Fibroblast of lung (primary cell): ENCODE measurements around the gene FASLG. TPM values are rescaled to one million over a fixed set of nuclear protein-coding genes. Genes with fewer than 3 reads are reported as not detected.

Experiments used
- DNase-seq, 2 donors: peaks; one replicate each; pipeline versions ENCODE4 v3.0.0 to v3.0.0-alpha.2; 2010; ENCODE audit warnings: low read depth in 2 of 2
- H2AFZ ChIP-seq: 2 replicates; pipeline ENCODE4 v1.5.1; 2012; ENCODE audit warnings: low read length, control low read depth, inconsistent platforms
- H3K27ac ChIP-seq: 2 replicates; pipeline ENCODE4 v1.5.1; 2011; ENCODE audit warnings: low read length, control low read depth; ENCODE audit not compliant: insufficient read depth
- H3K27me3 ChIP-seq: 2 replicates; pipeline ENCODE4 v1.5.1; 2011; ENCODE audit warnings: mild to moderate bottlenecking, low read length; ENCODE audit not compliant: control insufficient read depth, insufficient read depth
- H3K36me3 ChIP-seq: 2 replicates; pipeline ENCODE4 v1.5.1; 2011; ENCODE audit warnings: low read length; ENCODE audit not compliant: control insufficient read depth, insufficient read depth
- H3K4me1 ChIP-seq: 2 replicates; pipeline ENCODE4 v1.5.1; 2011; ENCODE audit warnings: low read length; ENCODE audit not compliant: control insufficient read depth, insufficient read depth; ENCODE audit errors: extremely low read depth
- H3K4me2 ChIP-seq: 2 replicates; pipeline ENCODE4 v1.5.1; 2011; ENCODE audit warnings: low read length, control low read depth; ENCODE audit not compliant: insufficient read depth; ENCODE audit errors: extremely low read depth
- H3K4me3 ChIP-seq, 4 experiments: fragments of 200-600 bp in 1 of 4; sonication (generic) in 1 of 4; replicated peaks in 1 of 4; 2 replicates each; pipeline ENCODE4 v1.5.1; 2011 to 2016; ENCODE audit warnings: low read length in 4 of 4, low read depth in 3 of 4, mild to moderate bottlenecking in 3 of 4, control low read depth in 2 of 4, inconsistent platforms in 1 of 4, mixed read lengths in 1 of 4; ENCODE audit not compliant: insufficient read depth in 1 of 4; ENCODE audit errors: control extremely low read depth in 1 of 4
- H3K79me2 ChIP-seq: 2 replicates; pipeline ENCODE4 v1.5.1; 2012; ENCODE audit warnings: mild to moderate bottlenecking, low read length, inconsistent platforms; ENCODE audit not compliant: control insufficient read depth, insufficient read depth
- H3K9ac ChIP-seq: 2 replicates; pipeline ENCODE4 v1.5.1; 2011; ENCODE audit warnings: mild to moderate bottlenecking, low read length, control low read depth; ENCODE audit not compliant: insufficient read depth
- H3K9me3 ChIP-seq: 2 replicates; pipeline ENCODE4 v1.5.1; 2012; ENCODE audit warnings: low read depth, low read length; ENCODE audit not compliant: control insufficient read depth, insufficient read depth
- H4K20me1 ChIP-seq: 2 replicates; pipeline ENCODE4 v1.5.1; 2011; ENCODE audit warnings: low read length; ENCODE audit not compliant: control insufficient read depth, insufficient read depth; ENCODE audit errors: extremely low read depth
- EZH2 ChIP-seq: IDR thresholded peaks from 2 replicates; pipeline ENCODE4 v1.5.1; 2012; ENCODE audit warnings: low read length, control low read depth, mild to moderate bottlenecking; ENCODE audit errors: missing control alignments
- polyA plus RNA-seq, 2 donors: library from polyadenylated mRNA; depleted of rRNA in 1 of 2; stranded (reverse) in 1 of 2; unstranded in 1 of 2; fragments of >200 nt; gene quantifications; 2 replicates each; pipeline ENCODE4 v1.2.1, GENCODE V29; 2011 to 2012; ENCODE audit warnings: missing spikeins in 1 of 2
- total RNA-seq: library from RNA; depleted of rRNA; stranded (reverse); fragments of >200 nt; gene quantifications from 2 replicates; pipeline ENCODE4 v1.2.1, GENCODE V29; 2014
- TF ChIP-seq, protein P1 (sequence below), 2 donors: IDR thresholded peaks in 1 of 2; conservative IDR thresholded peaks in 1 of 2; 1 replicate in 1 of 2; 2 replicates in 1 of 2; pipeline ENCODE4 v1.5.1; 2011 to 2012; ENCODE audit warnings: low read length in 2 of 2, control low read depth in 1 of 2, inconsistent platforms in 1 of 2, low read depth in 1 of 2, mild to moderate bottlenecking in 1 of 2

The FASLG gene
- total and polyA plus RNA-seq, 2 donors (not counting 1 experiment from before 2014, with no cell fraction given): not detected

DNA sequence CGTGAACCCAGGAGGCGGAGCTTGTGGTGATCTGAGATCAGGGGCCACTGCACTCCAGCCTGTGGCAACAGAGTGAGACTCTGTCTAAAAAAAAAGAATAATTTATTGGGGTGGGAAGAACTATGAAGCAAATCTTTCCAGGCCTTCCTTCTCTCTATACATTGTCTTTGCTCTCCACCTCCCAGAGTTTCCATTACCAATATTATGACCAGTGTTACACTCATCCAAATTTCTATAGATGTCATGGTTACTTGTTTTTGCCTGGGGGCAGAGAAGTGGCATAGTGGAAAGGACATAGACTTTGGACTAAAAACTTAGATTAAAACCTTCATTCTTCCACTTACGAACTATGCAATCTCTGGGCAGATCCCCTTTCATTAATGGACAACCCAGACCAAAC, 10.1 kb downstream of the FASLG start:
- Histone ChIP-seq H3K27ac (no peak overlapping the region), H3K79me2 (no peaks in the 10 kb centered on the region), H2AFZ (no peak overlapping the region), H4K20me1 (no peaks in the 10 kb centered on the region), H3K9ac (no peak overlapping the region), H3K4me1 (no peaks in the 10 kb centered on the region), H3K36me3 (no peaks in the 10 kb centered on the region), H3K9me3 (no peaks in the 10 kb centered on the region), H3K27me3 (no peaks in the 10 kb centered on the region), H3K4me2 (no peak overlapping the region), H3K4me3 (no peak overlapping the region)
- DNase-seq: no peak
- TF ChIP-seq, protein P1, sequence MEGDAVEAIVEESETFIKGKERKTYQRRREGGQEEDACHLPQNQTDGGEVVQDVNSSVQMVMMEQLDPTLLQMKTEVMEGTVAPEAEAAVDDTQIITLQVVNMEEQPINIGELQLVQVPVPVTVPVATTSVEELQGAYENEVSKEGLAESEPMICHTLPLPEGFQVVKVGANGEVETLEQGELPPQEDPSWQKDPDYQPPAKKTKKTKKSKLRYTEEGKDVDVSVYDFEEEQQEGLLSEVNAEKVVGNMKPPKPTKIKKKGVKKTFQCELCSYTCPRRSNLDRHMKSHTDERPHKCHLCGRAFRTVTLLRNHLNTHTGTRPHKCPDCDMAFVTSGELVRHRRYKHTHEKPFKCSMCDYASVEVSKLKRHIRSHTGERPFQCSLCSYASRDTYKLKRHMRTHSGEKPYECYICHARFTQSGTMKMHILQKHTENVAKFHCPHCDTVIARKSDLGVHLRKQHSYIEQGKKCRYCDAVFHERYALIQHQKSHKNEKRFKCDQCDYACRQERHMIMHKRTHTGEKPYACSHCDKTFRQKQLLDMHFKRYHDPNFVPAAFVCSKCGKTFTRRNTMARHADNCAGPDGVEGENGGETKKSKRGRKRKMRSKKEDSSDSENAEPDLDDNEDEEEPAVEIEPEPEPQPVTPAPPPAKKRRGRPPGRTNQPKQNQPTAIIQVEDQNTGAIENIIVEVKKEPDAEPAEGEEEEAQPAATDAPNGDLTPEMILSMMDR (conservative IDR thresholded peaks at IDR 0.05 in 1 of 2, IDR thresholded peaks at IDR 0.05 in 1 of 2; ENCODE audit: low read depth in 1 of 2, low read length in 2 of 2): no peak
- TF ChIP-seq EZH2: no peak

DNA sequence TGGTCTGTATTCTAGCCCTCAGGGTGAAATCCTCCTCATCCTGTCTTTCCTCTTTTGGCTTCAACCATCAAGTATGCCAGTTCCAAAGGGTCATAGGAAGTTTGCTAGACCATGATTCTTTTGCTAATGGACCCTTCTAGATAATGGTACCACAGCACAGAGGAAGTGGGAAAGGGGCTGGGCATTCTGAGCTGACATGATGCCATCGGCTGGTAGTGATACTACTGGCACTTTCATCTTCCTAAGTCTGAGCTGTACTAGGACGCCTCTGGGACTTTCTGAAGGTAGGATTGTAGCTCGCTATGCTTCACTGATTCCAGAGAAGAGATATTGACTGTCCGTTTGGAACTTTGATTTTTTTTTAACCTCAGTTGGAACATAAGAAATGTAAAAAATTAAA, 11.4 kb downstream of the FASLG start:
- Histone ChIP-seq H3K4me2 (no peak overlapping the region), H3K27ac (no peak overlapping the region), H3K27me3 (no peaks in the 10 kb centered on the region), H3K4me1 (no peaks in the 10 kb centered on the region), H2AFZ (no peak overlapping the region), H3K9ac (no peak overlapping the region), H4K20me1 (no peaks in the 10 kb centered on the region), H3K36me3 (no peaks in the 10 kb centered on the region), H3K79me2 (no peaks in the 10 kb centered on the region), H3K4me3 (no peak overlapping the region), H3K9me3 (no peaks in the 10 kb centered on the region)
- DNase-seq: no peak
- TF ChIP-seq, protein P1 (conservative IDR thresholded peaks at IDR 0.05 in 1 of 2, IDR thresholded peaks at IDR 0.05 in 1 of 2; ENCODE audit: low read depth in 1 of 2, low read length in 2 of 2): no peak
- TF ChIP-seq EZH2: no peak

DNA sequence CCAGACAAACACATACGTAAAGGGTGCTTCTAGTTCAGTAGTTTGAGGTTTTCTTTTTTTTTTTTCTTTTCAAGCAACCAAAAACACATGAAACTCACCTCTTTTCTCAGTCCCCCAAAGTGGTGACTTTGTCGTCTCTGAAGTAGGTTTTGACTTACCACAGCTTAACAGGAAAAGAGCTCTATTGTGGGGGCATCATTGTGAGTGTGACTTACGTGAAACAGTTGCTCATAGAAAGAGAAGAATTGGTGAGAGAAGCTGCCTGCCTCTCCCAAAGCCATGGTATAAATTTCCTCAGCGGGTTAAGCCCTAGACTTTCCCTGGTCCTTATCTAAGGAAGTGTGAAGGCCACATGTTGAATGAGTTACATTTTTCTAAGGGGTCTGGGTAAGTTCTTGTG, 11.9 kb downstream of the FASLG start:
- Histone ChIP-seq H3K79me2 (no peaks in the 10 kb centered on the region), H3K36me3 (no peaks in the 10 kb centered on the region), H2AFZ (no peak overlapping the region), H3K27ac (no peak overlapping the region), H3K4me2 (no peak overlapping the region), H3K4me1 (no peaks in the 10 kb centered on the region), H3K9ac (no peak overlapping the region), H3K4me3 (no peak overlapping the region), H3K27me3 (no peaks in the 10 kb centered on the region), H3K9me3 (no peaks in the 10 kb centered on the region), H4K20me1 (no peaks in the 10 kb centered on the region)
- TF ChIP-seq EZH2: no peak
- TF ChIP-seq, protein P1 (conservative IDR thresholded peaks at IDR 0.05 in 1 of 2, IDR thresholded peaks at IDR 0.05 in 1 of 2; ENCODE audit: low read depth in 1 of 2, low read length in 2 of 2): no peak
- no peak for DNase-seq
